Sigmoid colon (tissue), 7 donors: ENCODE data around the gene GNAQ. TPM values are rescaled to one million over a fixed set of nuclear protein-coding genes. Genes with fewer than 3 reads are reported as not detected.
A peak's percentile ranks its signal among the peaks of the same experiment; 100 is the strongest.

Source experiments
- DNase-seq: peaks from one replicate; pipeline ENCODE4 v3.0.0-alpha.2; 2019
- H3K27ac ChIP-seq, 4 donors: fragments of 200-600 bp; sonication (generic); one replicate each; pipeline ENCODE4 v1.5.1; 2016 to 2019; ENCODE audit warnings: mild to moderate bottlenecking in 1 of 4
- H3K27me3 ChIP-seq, 3 donors: fragments of 200-600 bp; sonication (generic); one replicate each; pipeline ENCODE4 v1.5.1; 2019; ENCODE audit warnings: mild to moderate bottlenecking in 1 of 3
- H3K36me3 ChIP-seq, 4 donors: fragments of 200-600 bp; sonication (generic); one replicate each; pipeline ENCODE4 v1.5.1; 2016 to 2019
- H3K4me1 ChIP-seq, 4 donors: fragments of 200-600 bp; sonication (generic); one replicate each; pipeline ENCODE4 v1.5.1; 2017 to 2019
- H3K4me3 ChIP-seq, 4 donors: fragments of 200-600 bp; sonication (generic); one replicate each; pipeline ENCODE4 v1.5.1; 2017 to 2019; ENCODE audit warnings: mild to moderate bottlenecking in 2 of 4, moderate library complexity in 1 of 4
- H3K9me3 ChIP-seq, 4 donors: fragments of 200-600 bp in 3 of 4; sonication (generic) in 3 of 4; one replicate each; pipeline versions ENCODE4 v1.5.1 to v1.6.1; 2013 to 2019
- EP300 ChIP-seq, 4 donors: sonication (generic); formaldehyde crosslinking; IDR thresholded peaks; one replicate each; pipeline ENCODE4 v1.6.1; 2017; ENCODE audit warnings: antibody characterized with exemption in 4 of 4
- POLR2A ChIP-seq, 2 donors: fragments of 450-650 bp; IDR thresholded peaks; one replicate each; pipeline ENCODE4 v1.6.1; 2016; ENCODE audit warnings: antibody characterized with exemption in 2 of 2, mild to moderate bottlenecking in 2 of 2, moderate library complexity in 2 of 2
- POLR2AphosphoS5 ChIP-seq, 4 donors: sonication (generic); formaldehyde crosslinking; IDR thresholded peaks; one replicate each; pipeline ENCODE4 v1.6.1; 2017; ENCODE audit warnings: antibody characterized with exemption in 4 of 4
- WGBS, 2 donors: extraction: QIAGEN DNeasy Blood & Tissue Kit; methylation state at CpG; one replicate each; pipeline ENCODE4 v1.1.7; 2013; 5-methylcytosine and 5-hydroxymethylcytosine counted together
- intact Hi-C: fragments of 100-400 bp; cut with DNase I; formaldehyde crosslinking; loops from one replicate; pipeline ENCODE4 v1.15.1; 2023
- polyA plus RNA-seq, 3 donors: library from polyadenylated mRNA; stranded (reverse); fragments of 200-250 nt; gene quantifications; one replicate each; pipeline ENCODE4 v1.2.3, GENCODE V29; 2013
- total RNA-seq, 4 donors: library from RNA; depleted of rRNA; stranded (reverse); fragments of >200 nt; gene quantifications; one replicate each; pipeline ENCODE4 v1.1.0, GENCODE V29; 2016
- TF ChIP-seq, protein P1 (sequence below), 4 experiments: fragments of 450-650 bp in 3 of 4; fragments of 200-600 bp in 1 of 4; IDR thresholded peaks; one replicate each; pipeline ENCODE4 v1.5.1; 2016 to 2019; ENCODE audit warnings: antibody characterized with exemption in 4 of 4, mild to moderate bottlenecking in 3 of 4, moderate library complexity in 2 of 4
- donor health status: healthy with polysubstance abuse.
- donor health status: Bipolar disorder and iron deficiency.
- donor health status: healthy.

GNAQ gene
- total and polyA plus RNA-seq, 7 donors: 21.6 to 79.2 (median 49.5) TPM

GRCh38 chr9:77968506-77968905 is 63.1 kb downstream of the GNAQ start:
- TF ChIP-seq, protein P1, sequence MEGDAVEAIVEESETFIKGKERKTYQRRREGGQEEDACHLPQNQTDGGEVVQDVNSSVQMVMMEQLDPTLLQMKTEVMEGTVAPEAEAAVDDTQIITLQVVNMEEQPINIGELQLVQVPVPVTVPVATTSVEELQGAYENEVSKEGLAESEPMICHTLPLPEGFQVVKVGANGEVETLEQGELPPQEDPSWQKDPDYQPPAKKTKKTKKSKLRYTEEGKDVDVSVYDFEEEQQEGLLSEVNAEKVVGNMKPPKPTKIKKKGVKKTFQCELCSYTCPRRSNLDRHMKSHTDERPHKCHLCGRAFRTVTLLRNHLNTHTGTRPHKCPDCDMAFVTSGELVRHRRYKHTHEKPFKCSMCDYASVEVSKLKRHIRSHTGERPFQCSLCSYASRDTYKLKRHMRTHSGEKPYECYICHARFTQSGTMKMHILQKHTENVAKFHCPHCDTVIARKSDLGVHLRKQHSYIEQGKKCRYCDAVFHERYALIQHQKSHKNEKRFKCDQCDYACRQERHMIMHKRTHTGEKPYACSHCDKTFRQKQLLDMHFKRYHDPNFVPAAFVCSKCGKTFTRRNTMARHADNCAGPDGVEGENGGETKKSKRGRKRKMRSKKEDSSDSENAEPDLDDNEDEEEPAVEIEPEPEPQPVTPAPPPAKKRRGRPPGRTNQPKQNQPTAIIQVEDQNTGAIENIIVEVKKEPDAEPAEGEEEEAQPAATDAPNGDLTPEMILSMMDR (IDR thresholded peaks at IDR 0.05): no peak
- TF ChIP-seq EP300 (IDR thresholded peaks at IDR 0.05) (no peak), POLR2A (IDR thresholded peaks at IDR 0.05) (no peak)
- no peak for DNase-seq
- no peak overlapping the region for H3K4me3 ChIP-seq
- 83 to 88% methylated on average over 3 of the region's 3 CpGs for WGBS, 2 donors
- no peaks in the 10 kb centered on the region for H3K27me3 ChIP-seq
- peaks cover 0 to 21% (median 9%) of the 10 kb centered on the region in 4 donors for H3K4me1 ChIP-seq
- intact Hi-C loops: no loop called here
- H3K27ac ChIP-seq: no peak overlapping the region
- no peaks in the 10 kb centered on the region for H3K9me3 ChIP-seq
- no peaks in the 10 kb centered on the region for H3K36me3 ChIP-seq

DNA sequence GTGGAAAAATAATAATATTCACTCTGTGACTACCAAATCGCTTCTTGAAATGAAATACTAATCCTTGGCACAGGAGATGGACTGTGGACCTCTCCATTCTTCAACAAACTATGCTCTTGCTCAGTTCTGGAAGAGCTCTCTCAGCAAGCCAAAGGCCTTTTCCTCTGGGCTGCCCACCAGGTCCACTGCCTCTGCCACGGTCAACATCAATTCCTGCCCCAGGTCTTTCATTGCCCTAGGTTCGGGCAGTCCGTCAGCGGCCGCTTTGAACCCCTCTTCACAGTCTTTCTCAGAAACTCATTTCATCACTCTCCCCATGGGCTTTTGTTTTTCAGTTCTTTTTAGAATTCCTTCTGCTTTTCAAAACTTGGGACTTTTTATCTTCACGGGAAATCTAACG is 64.9 kb downstream of the GNAQ start:
- Histone ChIP-seq H3K9me3 (no peaks in the 10 kb centered on the region), H3K4me1 (peaks cover 0 to 25% (median 11%) of the 10 kb centered on the region in 4 donors), H3K36me3 (no peaks in the 10 kb centered on the region), H3K27me3 (no peaks in the 10 kb centered on the region), H3K27ac (no peak overlapping the region), H3K4me3 (no peak overlapping the region)
- intact Hi-C loops: no loop called here
- no peak for DNase-seq
- TF ChIP-seq EP300 (IDR thresholded peaks at IDR 0.05): no peak
- TF ChIP-seq, protein P1 (IDR thresholded peaks at IDR 0.05): no peak
- TF ChIP-seq POLR2AphosphoS5 (IDR thresholded peaks at IDR 0.05): no peak
- TF ChIP-seq POLR2A (IDR thresholded peaks at IDR 0.05): no peak
- 91 to 96% methylated on average over 8 of the region's 8 CpGs for WGBS, 2 donors

DNA sequence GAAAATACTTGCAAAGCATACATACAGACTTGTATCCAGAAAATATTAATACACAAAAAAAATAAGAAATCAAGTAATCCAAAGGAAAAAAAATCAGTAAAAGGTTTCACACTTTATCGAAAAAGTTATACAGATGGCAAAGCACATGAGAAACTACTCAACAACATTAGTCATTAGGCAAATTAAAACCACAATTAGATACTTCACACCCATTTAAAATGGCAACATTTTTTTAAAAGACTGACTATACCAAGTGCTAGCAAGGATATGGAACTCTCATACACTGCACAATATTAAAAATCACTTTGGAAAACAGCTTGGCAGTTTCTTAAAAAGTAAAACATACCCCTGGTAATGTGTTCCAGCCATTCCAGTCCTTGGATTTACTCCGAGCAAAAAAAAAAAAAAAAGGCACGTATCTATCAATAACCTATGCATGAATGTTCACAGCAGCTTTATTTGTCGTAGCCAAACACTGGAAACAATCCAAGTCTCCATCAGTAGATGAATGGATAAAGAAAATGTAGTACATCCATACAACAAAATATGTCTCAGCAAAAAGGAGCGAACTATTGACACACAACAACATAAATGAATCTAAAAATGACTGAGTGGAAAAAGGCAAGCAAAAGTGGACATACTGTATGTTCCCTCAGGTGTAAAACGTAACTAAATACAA is 66.0 kb downstream of the GNAQ start:
- intact Hi-C loops: no loop called here
- no peak for DNase-seq
- Histone ChIP-seq H3K4me3 (no peak overlapping the region), H3K4me1 (peaks cover 0 to 36% (median 21%) of the 10 kb centered on the region in 4 donors), H3K9me3 (no peaks in the 10 kb centered on the region), H3K36me3 (no peaks in the 10 kb centered on the region), H3K27me3 (no peaks in the 10 kb centered on the region), H3K27ac (no peak overlapping the region)
- WGBS, 2 donors: 51 to 74% methylated on average over 6 of the region's 6 CpGs
- TF ChIP-seq, protein P1 (IDR thresholded peaks at IDR 0.05): no peak
- TF ChIP-seq POLR2AphosphoS5 (IDR thresholded peaks at IDR 0.05) (no peak), POLR2A (IDR thresholded peaks at IDR 0.05) (no peak), EP300 (IDR thresholded peaks at IDR 0.05) (no peak)

DNA sequence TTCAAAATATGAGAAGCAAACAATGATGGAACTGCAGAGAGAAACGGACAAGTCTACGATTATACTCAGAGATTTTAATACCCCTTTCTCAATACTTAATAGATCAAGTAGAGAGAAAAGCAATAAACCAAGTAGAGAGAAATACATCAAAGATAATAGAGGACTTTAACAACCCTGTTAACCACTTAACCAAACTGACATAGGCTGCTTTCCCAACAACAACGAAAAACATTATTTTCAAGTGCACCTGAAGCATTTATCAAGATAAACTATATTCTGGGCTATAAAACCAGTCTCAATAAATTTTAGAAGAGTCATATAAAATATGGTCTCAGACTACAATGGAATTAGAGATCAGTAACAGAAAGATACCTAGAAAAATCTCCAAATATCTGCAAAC is 67.4 kb downstream of the GNAQ start:
- TF ChIP-seq POLR2AphosphoS5 (IDR thresholded peaks at IDR 0.05): no peak
- DNase-seq: no peak
- no peak overlapping the region for H3K4me3 ChIP-seq
- no peaks in the 10 kb centered on the region for H3K27me3 ChIP-seq
- intact Hi-C loops: no loop called here
- H3K9me3 ChIP-seq: no peaks in the 10 kb centered on the region
- no peak overlapping the region for H3K27ac ChIP-seq
- H3K36me3 ChIP-seq: no peaks in the 10 kb centered on the region
- H3K4me1 ChIP-seq: peaks cover 0 to 50% (median 30%) of the 10 kb centered on the region in 4 donors
- 42 to 71% methylated on average over 3 of the region's 3 CpGs for WGBS, 2 donors

DNA sequence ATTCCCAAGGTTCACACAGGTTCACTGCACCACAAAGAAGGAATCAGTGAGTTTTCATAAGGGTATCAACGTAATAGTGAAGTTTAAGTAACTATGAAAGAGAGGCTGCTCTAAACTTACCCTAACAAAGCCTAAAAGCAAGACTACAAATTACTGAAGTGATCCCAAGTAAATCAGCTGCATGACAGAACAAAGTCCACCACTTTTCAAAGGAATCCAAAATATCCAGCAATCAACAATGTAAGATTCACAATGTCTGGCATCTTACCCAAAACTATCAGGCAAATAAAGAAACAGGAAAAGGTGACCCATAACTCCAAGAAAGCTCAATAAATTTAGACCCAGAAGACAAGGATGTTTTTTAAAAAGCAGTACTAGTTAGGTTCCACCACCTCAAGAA is 70.1 kb downstream of the GNAQ start:
- Histone ChIP-seq H3K27me3 (no peaks in the 10 kb centered on the region), H3K9me3 (no peaks in the 10 kb centered on the region), H3K4me3 (no peak overlapping the region), H3K27ac (peak overlapping the region in 3 of 4 donors; percentile 21 to 62 (median 35)), H3K36me3 (no peaks in the 10 kb centered on the region), H3K4me1 (peaks cover 0 to 66% (median 38%) of the 10 kb centered on the region in 4 donors)
- TF ChIP-seq POLR2A (IDR thresholded peaks at IDR 0.05) (no peak), POLR2AphosphoS5 (IDR thresholded peaks at IDR 0.05) (no peak), EP300 (IDR thresholded peaks at IDR 0.05) (no peak)
- TF ChIP-seq, protein P1 (IDR thresholded peaks at IDR 0.05): no peak
- DNase-seq: no peak
- intact Hi-C loops: no loop called here
- WGBS, 2 donors: 73 to 77% methylated on average over 1 of the region's 1 CpG
